GM18909 (cell line): Measurements from ENCODE around the gene HRH3.

Experiments used
- ATAC-seq: cut with Tn5 transposase; IDR thresholded peaks from one replicate; pipeline ENCODE4 v1.9.1; 2021; ENCODE audit warnings: mild to moderate bottlenecking; ENCODE audit not compliant: unreplicated experiment, poor library complexity

Gene HRH3

DNA sequence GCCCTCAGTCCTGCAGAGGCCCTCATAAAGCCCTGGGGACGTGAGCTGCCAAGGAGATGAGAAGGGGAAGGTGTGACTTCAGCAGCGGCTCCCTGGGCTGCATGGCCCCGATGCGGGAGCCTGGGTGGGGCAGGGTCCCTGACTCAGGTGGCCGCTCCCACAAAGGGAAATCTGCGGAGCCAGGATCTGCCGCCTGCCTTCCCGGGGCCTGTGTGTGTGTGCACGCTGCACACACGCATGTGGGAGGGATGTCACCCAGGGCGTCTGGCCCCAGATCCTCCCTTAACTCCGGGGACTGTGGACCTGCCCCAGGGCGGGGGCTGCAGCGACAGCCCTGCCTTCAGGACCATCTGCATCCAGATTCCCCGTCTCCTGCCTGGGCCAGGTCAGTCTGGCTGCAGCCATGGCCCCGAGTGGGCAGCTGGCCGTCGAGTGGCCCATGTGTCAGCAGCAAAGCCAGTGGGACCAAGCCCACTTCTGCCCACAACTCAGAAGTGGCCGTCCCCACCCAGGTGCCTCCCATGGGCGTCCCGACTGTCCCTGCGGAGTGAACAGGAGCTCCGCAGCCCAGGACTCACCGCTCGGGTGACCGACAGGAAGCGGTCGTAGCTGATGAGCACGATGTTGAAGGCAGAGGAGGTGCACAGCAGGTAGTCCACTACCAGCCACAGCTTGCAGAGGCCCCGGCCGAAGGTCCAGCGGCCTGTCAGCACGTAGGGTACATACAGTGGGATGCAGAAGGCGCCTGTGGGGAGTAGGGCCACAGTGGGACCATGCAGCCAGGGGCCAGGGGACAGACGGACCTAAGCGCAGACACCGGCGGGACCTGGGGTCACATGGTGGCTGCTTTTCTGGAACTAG lies 1.9 kb downstream of the HRH3 start:
- ATAC-seq, result no peak

GRCh38 chr20:62216636-62217566 lies 3.2 kb downstream of the HRH3 start:
- no peak for ATAC-seq

GRCh38 chr20:62215991-62216635 lies 4.0 kb downstream of the HRH3 start:
- ATAC-seq, result no peak

DNA sequence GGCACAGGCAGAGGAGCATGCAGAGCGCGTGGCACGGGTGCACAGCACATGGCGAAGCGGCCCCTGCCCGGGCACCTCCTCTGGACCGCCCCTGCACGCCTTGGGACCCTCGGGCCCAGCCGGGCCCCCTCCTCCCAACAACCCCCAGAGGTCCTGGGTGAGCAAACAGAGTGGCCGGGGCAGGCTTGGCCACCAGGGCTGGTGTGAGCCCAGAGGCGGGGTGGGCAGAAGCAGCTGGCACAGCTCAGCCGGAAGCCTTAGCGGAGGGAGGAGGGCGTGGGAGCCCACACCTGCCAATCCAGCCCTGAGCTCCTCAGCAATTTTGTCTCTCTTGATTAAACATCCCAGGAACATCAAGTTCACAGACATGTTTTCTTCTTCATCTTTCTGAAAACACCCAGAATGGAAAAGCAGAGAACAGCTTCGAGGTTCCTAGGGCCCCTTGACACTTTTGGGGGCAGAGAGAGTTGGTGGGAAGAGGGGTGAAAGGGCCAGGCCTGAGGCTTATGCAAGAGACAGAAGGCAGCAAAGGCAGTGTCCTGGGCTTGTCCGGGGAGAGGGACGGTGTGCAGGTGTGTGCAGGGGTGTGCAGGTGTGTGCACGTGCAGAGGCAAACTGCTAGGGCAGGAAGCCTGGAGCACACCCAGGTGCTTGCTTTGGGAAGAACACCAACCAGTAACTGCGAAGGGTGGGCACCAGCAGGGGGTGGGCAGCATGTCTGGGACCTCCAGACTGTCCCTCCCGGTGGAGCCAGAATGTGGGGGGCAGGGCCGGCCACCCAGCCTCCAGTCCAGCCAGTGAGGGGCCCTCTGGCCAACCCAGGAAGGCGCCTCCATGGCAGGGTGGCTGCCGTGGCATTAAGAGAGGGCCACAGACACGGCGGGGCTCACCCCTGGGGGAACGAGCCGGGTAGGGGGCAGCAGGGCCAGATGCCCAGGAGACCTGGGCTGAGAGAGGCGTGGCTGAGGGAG lies 4.8 kb downstream of the HRH3 start:
- no peak for ATAC-seq

GRCh38 chr20:62214067-62214466 lies 6.0 kb downstream of the HRH3 start:
- ATAC-seq, result no peak

DNA sequence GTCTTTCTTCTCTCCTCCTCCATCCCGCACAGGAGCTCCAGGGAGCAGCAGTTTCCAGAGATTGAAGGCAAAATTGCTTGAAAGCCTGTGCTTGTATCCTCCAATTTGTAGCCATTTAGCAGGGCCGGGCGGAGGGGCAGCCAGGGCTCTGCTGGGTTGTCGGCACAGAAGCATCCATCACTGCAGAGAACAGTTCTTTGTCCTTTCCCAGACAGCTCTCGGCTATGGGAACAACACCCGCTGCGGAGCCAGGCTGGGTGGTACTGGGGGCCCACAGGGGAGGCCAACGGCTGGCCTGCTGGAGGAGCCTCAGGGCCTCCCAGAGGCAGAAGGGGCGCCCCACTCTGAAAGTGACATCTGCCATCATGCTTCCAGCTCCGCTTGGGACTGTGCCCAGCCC lies 7.8 kb downstream of the HRH3 start:
- ATAC-seq, result no peak

- no peak for ATAC-seq
Observed at GRCh38 chr20:62211769-62212288, 8.2 kb downstream of the HRH3 start.

DNA sequence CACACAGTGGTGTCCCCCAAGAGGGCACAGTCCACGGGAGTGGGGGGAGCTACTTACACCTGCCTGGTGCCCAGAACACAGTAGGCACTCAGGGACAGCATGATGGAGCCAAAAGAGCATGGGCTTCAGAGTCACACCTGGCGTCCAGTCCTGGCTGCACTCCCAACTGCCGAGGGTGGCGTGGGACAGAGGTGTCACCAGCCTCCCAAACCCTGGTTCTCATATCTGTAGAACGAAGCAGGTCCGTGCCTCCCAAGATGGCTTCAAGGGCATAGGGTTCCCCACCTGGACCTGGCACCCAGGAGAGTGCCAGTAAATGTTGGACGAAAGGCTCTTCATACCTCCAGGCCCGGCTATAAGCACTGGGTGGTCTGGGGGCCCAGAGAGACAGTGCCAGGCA lies 8.9 kb downstream of the HRH3 start:
- no peak for ATAC-seq

DNA sequence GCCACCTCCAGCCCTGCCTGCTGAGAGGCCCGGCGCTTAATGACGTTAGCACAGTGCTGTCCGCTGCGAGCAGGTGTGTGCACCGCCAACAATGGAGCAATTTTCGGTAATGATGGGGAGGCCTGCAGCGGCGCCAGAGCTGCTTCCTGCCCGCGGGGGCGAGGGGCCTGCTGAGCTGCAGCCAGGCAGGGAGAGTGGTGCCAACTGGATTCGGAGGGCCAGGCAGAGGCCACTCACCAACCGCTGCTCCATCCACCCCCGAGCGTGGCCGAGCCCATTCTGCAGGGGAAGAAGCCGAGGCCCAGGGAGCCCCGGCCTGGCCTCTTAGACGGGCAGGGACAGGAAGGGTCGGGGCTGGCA lies 9.6 kb downstream of the HRH3 start:
- ATAC-seq, result no peak

DNA sequence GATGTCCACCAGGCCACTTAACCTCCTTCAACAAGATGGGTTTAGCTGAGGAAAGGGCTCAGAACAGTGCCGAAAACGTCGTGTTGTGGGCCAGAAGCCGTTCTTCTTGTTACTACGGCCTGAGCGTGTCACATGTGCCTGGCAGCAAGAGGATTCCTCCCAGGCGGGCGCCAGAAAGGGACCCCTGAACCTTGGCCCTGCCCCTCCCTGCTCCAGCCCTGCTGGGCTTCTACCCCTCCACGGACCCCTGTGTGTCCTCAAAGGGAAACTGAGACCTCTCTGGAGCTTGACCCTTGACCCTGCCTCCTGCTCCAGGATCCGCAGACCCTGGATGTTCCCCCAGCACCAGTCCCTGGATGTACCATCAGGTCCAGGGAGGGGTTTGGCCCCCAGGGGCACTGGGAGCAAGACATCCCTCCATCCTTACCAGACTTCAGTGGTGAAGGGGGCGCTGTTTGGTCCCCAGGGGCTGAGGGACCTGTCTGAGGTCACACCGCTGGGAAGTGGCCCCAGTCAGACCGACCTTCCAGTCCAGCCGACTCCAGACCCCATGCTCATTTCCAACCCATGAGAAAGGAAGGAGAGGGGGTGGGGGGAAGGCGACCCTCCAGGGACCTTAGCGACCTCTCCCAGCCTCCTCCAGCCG lies 10.1 kb downstream of the HRH3 start:
- ATAC-seq, result no peak

- ATAC-seq, result no peak
Observed at GRCh38 chr20:62208795-62209755, 11.0 kb downstream of the HRH3 start.

DNA sequence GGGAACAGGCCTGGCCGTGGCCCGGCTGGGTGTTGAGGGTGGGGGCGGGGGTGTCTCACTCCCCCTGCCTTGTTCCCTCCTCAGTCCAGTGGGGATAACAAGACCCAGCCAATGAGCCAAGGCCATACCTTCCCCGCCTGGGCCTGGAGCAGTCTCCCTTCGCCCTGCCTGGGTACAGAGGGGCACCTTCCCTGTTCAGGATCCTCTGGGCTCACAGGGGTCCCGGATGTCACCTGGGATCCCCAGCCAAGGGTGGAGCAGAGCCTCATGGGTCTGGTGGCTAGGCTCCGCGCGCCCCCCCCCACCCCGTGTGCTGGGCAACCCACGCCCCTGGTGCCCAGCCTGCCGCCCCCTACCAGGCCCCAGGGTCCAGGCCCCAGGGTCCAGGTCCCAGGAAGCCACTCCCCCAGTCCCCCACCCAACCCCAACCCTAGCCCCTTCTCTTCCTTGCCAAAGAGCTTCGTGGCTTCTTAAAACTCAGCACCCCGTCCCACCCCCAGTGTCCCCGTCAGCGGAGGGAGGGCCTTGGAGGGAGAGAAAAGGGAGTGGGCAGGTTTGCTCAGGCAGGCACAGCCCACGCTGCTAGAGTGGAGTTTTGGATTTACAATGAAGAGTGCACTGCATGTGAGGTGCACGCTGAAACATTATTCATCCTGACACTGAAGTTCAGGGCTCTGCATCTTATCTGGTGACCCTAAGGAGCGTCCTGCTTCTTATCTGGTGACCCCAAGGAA lies 11.8 kb downstream of the HRH3 start:
- no peak for ATAC-seq

- no peak for ATAC-seq
Observed at GRCh38 chr20:62206388-62206775, 13.7 kb downstream of the HRH3 start.

GRCh38 chr20:62205618-62206387 lies 14.3 kb downstream of the HRH3 start:
- ATAC-seq, result no peak

- no peak for ATAC-seq
Observed at GRCh38 chr20:62203378-62204030, 16.6 kb downstream of the HRH3 start.
